ENCODE results near the gene EEPD1.

The EEPD1 gene

GRCh38 chr7:36157527-36158320, 4.7 kb downstream of the EEPD1 start:
- DNase-seq = no peak

- no peak for DNase-seq
Measured at GRCh38 chr7:36158321-36158605, 5.2 kb downstream of the EEPD1 start.

- DNase-seq = no peak
Measured at GRCh38 chr7:36159618-36160017, 6.6 kb downstream of the EEPD1 start.

- DNase-seq = no peak
Measured at GRCh38 chr7:36160313-36160712, 7.3 kb downstream of the EEPD1 start.

- DNase-seq = no peak
Measured at GRCh38 chr7:36161996-36162395, 8.9 kb downstream of the EEPD1 start.

- no peak for DNase-seq
Measured at GRCh38 chr7:36165059-36165458, 12.0 kb downstream of the EEPD1 start.

- DNase-seq = no peak
Measured at GRCh38 chr7:36165802-36166201, 12.7 kb downstream of the EEPD1 start.

GRCh38 chr7:36167403-36168050, 14.5 kb downstream of the EEPD1 start:
- no peak for DNase-seq

- DNase-seq = no peak
Measured at GRCh38 chr7:36171503-36171902, 18.4 kb downstream of the EEPD1 start.

- DNase-seq = no peak
Measured at GRCh38 chr7:36175886-36176285, 22.8 kb downstream of the EEPD1 start.

GRCh38 chr7:36176697-36177096, 23.6 kb downstream of the EEPD1 start:
- no peak for DNase-seq

GRCh38 chr7:36180121-36180520, 27.1 kb downstream of the EEPD1 start:
- DNase-seq = no peak

GRCh38 chr7:36181668-36182067, 28.6 kb downstream of the EEPD1 start:
- no peak for DNase-seq

- DNase-seq = no peak
Measured at GRCh38 chr7:36182854-36183604, 30.0 kb downstream of the EEPD1 start.

- DNase-seq = no peak
Measured at GRCh38 chr7:36185092-36185491, 32.0 kb downstream of the EEPD1 start.

- DNase-seq = no peak
Measured at GRCh38 chr7:36185756-36186155, 32.7 kb downstream of the EEPD1 start.

GRCh38 chr7:36186359-36187121, 33.5 kb downstream of the EEPD1 start:
- no peak for DNase-seq

GRCh38 chr7:36188266-36188665, 35.2 kb downstream of the EEPD1 start:
- DNase-seq = no peak

- DNase-seq = no peak
Measured at GRCh38 chr7:36188906-36189305, 35.9 kb downstream of the EEPD1 start.

- DNase-seq = no peak
Measured at GRCh38 chr7:36190447-36191291, 37.6 kb downstream of the EEPD1 start.

- no peak for DNase-seq
Measured at GRCh38 chr7:36191292-36191920, 38.4 kb downstream of the EEPD1 start.

All from NCI-H510A (cell line).